GM15510 (cell line): ENCODE data around the gene DAPK1.
A peak's percentile ranks its signal among the peaks of the same experiment; 100 is the strongest.

ENCODE experiments used
- POLR2A ChIP-seq: IDR thresholded peaks from 3 replicates; pipeline ENCODE4 v1.6.1; 2011; ENCODE audit warnings: borderline replicate concordance; ENCODE audit not compliant: insufficient read length; ENCODE audit errors: extremely low read depth

DAPK1 gene

DNA sequence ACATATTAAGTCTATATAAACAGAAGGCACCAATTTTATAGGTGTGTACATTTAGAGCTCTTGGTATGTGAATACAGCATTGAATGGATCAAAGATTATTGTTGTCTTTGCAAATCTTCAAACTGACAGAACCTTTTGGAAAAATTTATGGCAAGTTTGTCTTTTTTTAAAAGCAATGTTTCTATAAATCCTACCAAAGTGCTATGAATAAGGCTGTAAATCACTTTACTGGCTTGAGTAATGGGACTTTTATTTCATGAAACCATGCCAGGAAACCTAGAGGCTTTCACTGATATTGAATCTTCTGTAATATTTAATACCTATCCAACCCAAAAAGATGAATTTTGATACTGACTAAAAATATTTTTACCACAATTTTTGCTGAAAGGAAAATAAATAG, 7.4 kb upstream of the DAPK1 start:
- TF ChIP-seq POLR2A = no peak

DNA sequence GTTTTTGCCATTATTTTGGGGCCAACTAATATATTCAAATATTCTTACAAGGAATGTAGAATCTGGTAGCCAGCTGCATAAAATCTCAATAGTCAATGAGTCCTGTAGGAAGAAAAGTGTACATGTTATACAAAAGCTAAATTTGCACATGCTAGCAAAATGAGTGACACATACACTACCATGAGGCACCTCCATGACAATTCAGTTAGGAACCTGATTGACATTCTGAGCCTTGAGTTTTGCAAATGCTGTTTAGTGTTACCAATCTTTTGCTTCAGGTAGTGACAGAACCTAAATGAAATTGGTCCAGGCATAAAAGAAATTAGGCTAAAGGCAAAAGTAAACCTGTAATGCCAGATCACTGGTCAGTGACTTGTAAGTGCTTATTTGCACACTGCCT, 6.8 kb upstream of the DAPK1 start:
- TF ChIP-seq POLR2A = no peak

DNA sequence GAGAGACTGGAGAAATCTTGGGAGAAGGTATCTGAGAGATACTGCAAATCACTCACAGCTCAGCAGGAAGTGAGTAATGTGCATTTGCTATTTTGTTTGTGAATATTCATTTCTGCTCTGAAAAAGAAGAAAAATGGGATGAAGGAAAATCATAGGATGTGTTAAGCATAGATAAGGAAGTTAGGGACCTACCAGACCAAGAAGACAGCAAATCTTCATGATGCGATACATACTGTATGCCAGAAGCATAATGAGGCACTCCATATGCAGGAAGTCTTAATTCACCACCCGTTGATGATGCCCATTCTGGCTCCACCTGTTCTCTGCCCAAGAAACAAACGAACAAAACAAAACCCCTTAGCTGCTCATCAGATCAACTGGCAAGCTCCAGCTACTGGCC, 6.1 kb upstream of the DAPK1 start:
- no peak for TF ChIP-seq POLR2A

DNA sequence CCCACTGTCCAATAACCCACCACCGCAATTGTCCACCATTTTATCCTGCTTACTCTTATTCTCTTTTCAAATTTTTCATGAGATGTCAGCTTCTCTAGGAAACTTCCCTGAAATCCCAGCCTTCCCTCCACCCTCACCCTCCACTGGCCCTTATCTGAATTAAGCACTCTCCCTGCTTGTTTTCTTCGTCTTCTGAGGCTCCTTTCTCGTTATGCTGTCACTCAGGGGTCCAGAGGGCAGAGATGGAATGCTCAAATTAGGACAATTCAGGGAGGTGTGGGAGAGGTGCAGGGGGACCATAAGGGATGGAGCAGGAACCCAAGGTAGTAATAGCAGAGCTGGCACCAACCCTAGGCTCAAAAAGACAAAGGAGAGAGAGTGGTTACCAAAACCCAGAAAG, 5.0 kb upstream of the DAPK1 start:
- TF ChIP-seq POLR2A = no peak

DNA sequence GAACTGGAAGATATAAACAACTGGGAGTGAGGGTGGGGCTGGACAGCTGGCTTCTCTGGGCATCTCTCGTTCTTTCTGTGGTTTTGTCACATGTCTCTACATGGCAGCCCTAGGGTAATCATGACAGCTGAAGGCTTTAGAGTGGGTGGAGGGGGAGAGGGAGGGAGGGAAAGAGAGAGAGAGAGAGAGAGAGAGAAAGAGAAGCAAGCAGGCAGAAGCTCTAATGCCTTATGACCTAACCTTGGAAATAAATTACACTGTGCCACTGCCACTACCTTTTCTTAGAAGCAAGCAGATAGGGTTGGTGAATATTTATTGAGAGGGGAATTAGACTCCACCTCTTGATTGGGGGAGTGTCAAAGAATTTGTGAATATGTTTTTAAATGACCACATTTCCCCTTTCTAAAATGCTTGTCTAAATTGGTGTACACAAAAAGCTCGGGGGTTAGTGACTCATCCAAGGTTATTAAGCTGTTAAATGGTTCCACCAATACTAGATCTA, 2.6 kb upstream of the DAPK1 start:
- TF ChIP-seq POLR2A = no peak

DNA sequence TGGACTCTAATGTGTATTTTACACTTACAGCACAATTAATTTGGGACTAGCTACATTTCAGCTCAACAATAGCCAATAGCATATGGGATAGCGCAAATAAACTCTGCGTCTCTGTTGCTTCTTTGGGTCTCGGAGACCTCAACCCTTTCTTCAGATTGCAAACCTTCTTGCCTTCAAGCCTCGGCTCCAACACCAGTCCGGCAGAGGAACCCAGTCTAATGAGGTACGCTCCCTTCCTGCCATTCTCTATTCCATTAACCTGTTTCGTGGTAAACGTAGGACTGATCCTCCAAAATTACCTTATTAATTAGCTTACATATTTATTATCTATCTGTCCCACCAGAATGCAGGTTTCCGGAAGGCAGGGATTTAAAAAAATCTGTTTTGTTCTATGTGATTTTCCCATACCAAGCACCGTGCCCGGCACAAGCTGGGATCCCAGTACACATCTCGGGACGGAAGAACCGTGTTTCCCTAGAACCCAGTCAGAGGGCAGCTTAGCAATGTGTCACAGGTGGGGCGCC, 525 bp upstream of the DAPK1 start:
- no peak for TF ChIP-seq POLR2A

DNA sequence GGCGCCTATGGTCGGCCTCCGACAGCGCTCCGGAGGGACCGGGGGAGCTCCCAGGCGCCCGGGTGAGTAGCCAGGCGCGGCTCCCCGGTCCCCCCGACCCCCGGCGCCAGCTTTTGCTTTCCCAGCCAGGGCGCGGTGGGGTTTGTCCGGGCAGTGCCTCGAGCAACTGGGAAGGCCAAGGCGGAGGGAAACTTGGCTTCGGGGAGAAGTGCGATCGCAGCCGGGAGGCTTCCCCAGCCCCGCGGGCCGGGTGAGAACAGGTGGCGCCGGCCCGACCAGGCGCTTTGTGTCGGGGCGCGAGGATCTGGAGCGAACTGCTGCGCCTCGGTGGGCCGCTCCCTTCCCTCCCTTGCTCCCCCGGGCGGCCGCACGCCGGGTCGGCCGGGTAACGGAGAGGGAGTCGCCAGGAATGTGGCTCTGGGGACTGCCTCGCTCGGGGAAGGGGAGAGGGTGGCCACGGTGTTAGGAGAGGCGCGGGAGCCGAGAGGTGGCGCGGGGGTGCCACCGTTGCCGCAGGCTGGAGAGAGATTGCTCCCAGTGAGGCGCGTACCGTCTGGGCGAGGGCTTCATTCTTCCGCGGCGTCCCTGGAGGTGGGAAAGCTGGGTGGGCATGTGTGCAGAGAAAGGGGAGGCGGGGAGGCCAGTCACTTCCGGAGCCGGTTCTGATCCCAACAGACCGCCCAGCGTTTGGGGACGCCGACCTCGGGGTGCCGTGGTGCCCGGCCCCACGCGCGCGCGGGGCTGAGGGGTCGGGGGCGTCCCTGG, 561 bp downstream of the DAPK1 start:
- TF ChIP-seq POLR2A = peak; percentile 16

DNA sequence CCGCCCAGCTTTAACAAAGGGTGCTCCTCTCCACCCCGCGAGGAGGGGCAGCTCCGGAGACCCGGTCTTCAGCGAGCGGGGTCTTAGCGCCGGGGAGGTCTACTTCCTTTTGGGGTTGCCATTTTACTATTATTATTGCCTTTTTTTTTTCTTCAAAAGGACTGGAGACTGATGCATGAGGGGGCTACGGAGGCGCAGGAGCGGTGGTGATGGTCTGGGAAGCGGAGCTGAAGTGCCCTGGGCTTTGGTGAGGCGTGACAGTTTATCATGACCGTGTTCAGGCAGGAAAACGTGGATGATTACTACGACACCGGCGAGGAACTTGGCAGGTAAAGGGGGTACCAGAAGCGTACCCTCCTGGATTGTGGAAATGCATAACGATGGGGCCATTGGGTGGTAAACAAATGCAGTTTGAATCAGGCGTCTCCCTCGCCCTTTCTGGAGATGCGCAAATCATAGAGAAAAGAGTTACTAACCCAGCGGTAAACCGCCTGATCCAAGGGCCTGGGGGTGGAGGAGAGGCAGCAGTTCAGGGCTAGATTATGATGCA, 1.2 kb downstream of the DAPK1 start:
- TF ChIP-seq POLR2A = no peak

DNA sequence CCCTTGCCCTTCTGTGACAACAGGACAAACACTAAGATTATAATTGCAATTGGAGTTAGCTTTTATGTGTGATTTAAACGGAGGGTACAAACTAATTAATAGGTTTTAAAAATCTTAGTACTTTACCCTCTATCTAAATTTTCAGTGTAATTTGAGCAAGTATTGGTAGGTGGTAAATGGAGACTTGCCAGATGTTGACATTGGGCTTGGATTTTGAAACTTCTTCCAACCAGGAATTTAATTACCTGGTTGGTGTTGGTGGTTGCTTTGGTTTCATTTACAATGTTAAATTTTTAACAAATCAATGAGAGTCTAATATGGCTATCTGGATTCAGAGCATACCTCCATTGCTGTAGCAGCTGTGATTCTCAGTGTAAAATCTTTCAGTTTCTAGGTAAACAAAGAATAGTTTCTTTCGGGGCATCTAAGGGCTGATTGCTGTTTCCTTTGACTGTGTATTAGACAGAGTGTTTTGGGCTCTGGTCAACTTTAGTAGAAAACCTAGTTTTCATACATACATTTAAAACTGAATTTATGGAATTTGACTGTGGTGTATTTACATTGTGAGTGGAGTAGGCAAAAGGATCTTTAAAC, 1.9 kb downstream of the DAPK1 start:
- TF ChIP-seq POLR2A = no peak

DNA sequence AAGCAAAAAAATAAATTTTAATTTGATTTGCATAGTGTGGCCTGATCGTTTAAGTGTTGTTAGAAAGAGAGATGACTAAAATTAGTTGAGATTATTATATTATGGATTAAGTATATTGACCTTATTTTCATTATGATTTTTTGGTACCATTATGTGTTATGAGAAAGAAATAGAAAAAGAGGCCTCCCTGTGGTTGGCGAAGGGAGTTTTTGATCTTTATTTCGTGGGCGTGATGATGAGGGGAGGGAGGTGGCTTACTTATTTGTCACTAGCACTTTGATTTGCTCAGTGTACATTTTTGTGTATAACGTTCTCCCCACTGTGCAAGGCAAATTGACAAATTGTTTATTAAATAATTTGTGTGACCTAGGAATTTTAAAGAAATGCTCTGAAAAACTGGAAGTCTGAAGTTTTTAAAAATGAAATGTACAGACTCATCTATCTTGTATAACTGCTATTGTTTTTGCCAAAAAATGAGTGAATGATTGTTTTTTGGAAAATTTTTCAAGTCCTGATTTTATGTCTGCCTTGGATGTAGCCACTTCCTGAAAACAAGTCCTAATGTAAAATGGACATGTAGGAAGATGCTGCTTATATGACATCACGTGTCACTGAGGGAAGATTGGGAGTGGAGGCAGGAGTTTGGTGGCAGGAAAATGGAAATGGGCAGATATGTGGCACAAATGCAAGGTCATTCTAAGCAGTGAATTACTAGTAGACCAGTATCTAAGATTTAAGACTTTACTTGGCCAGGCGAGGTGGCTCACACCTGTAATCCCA, 3.0 kb downstream of the DAPK1 start:
- TF ChIP-seq POLR2A = no peak

DNA sequence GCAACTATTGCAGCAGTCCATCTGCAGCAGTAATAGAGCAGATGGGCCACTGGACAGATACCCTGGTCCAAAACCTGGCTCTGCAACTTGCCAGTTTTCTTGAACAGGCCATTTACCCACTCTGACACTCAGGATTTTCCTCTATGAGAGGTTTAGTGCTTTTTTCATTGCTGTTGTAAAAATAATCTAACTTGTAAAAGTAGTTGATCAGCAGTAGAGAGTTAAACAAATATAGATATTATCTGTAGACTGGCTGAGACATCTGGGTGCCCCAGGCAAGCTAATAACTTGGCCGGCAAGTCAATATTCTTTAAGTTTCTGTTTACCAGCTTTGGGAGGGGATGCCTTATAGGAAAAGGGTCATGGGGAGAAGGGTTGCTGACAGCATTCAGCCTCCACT, 4.1 kb downstream of the DAPK1 start:
- TF ChIP-seq POLR2A = no peak

DNA sequence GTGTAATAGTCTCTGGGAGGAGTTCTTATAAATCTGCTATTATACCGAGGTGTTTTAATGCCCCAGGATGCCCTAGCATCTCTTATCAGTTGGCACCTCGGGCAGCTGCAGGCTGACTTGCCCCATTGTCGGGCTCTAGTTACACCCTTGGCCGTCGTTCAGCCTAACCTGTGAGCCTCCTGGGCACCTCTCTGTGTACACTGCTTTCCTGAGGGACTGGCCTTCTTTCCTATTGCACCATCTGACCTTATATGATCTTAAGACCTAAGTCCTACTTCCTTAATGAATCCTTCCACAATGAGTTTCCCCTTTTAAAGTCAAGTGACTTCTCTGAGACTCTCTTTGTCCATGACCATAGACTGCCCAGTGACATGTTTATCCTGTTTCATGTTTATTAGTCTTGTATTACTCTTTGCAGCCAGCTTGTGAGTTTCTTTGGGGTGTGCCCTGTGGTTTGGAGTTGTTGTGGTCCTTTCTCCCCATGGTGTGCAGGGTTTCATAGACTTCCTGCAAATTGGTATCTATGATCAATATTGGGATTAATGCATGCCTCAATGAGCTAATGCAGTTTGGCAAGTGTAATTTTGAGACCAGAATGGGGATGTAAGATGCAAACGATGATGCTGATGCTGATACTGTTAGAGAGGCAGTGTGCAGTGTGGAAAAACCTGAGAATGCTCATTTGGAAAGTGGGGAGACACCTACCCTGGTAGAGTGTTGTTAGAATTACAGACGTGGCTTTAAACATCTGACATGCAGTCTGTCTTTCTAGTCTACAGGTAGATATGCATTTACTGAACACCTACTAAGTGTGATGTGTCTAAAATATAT, 4.9 kb downstream of the DAPK1 start:
- TF ChIP-seq POLR2A = no peak

DNA sequence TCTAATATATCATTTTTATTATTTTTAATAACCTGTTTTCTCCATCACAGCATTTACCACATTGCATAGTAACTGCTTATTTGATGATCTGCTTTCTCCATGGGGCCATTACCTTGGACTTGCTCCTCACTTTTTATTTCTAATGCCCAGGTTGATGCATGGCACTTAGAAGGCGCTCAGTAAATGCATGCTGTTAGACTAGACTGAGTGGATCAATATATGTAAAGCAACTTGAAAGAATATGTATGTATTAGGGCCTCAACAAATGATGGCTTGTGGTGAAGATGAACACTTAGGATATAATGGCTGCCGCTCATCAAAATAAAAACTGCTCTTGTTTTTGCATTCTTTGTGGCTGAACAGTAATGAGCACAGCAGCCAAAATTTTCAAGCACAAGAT, 5.8 kb downstream of the DAPK1 start:
- TF ChIP-seq POLR2A = no peak

DNA sequence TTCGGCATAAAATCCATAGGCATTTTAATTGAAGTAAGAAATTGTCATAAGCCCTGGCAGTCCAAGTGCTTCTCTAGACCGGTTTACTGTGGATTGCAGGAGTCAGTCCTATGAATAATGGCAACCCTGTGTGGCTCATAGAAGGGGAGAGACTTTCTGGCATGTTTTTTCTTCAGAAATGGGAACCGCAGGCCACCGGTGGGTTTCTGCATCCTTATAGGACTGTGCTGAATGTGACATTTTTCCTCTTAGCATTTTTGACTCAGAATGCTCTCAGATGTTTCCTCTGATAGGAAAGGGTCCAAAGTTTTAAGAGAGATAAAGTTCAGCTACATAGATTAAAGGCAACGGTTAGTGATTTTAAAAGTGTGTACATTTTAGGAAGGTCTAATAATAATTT, 6.3 kb downstream of the DAPK1 start:
- TF ChIP-seq POLR2A = no peak
